NCI-H146 treated with DMSO at 0.1 percent for 48 hours (cell line): ENCODE data around the gene TRABD2B.

ENCODE experiments used
- DNase-seq: peaks from one replicate; lab custom pipeline; 2025; ENCODE audit not compliant: unreplicated experiment; lab: John Stamatoyannopoulos, UW

TRABD2B gene

GRCh38 chr1:47885062-47885830 lies 111.9 kb downstream of the TRABD2B start:
- DNase-seq: no peak

GRCh38 chr1:47883963-47884362 lies 113.2 kb downstream of the TRABD2B start:
- no peak for DNase-seq

- DNase-seq: no peak
Observed at GRCh38 chr1:47881505-47882442, 115.4 kb downstream of the TRABD2B start.

GRCh38 chr1:47876587-47876963 lies 120.6 kb downstream of the TRABD2B start:
- DNase-seq: no peak

GRCh38 chr1:47875831-47876586 lies 121.2 kb downstream of the TRABD2B start:
- no peak for DNase-seq

- DNase-seq: no peak
Observed at GRCh38 chr1:47875036-47875435, 122.1 kb downstream of the TRABD2B start.

- no peak for DNase-seq
Observed at GRCh38 chr1:47873337-47873736, 123.8 kb downstream of the TRABD2B start.

GRCh38 chr1:47872886-47873285 lies 124.3 kb downstream of the TRABD2B start:
- DNase-seq: no peak

- DNase-seq: no peak
Observed at GRCh38 chr1:47871799-47872353, 125.3 kb downstream of the TRABD2B start.

- DNase-seq: no peak
Observed at GRCh38 chr1:47870946-47871676, 126.1 kb downstream of the TRABD2B start.

- DNase-seq: no peak
Observed at GRCh38 chr1:47870480-47870879, 126.7 kb downstream of the TRABD2B start.

GRCh38 chr1:47868348-47868676 lies 128.9 kb downstream of the TRABD2B start:
- no peak for DNase-seq

GRCh38 chr1:47867438-47868347 lies 129.5 kb downstream of the TRABD2B start:
- no peak for DNase-seq

- DNase-seq: no peak
Observed at GRCh38 chr1:47866601-47867437, 130.4 kb downstream of the TRABD2B start.

GRCh38 chr1:47865881-47866535 lies 131.2 kb downstream of the TRABD2B start:
- DNase-seq: no peak

- DNase-seq: no peak
Observed at GRCh38 chr1:47859092-47859743, 138.0 kb downstream of the TRABD2B start.

GRCh38 chr1:47856996-47857395 lies 140.2 kb downstream of the TRABD2B start:
- no peak for DNase-seq

- DNase-seq: no peak
Observed at GRCh38 chr1:47855230-47855629, 142.0 kb downstream of the TRABD2B start.
